ENCODE results near the gene TTC7B.

Gene TTC7B

GRCh38 chr14:90545382-90545781, 270.8 kb downstream of the TTC7B start:
- Histone ChIP-seq H3K27me3 (ENCODE audit: insufficient read depth, low read length) (peaks cover 7% of the 10 kb centered on the region), H3K27ac (ENCODE audit: low read depth, low read length, poor library complexity, severe bottlenecking) (no peak overlapping the region), H4K20me1 (ENCODE audit: insufficient read depth, low read length) (no peaks in the 10 kb centered on the region), H3F3A (ENCODE audit: insufficient read depth, low read length) (no peaks in the 10 kb centered on the region), H3K9ac (ENCODE audit: low read length) (no peak overlapping the region), H3K4me1 (ENCODE audit: insufficient read depth, low read length, severe bottlenecking) (no peaks in the 10 kb centered on the region), H3K9me2 (ENCODE audit: low read depth, low read length) (no peaks in the 10 kb centered on the region), H3K79me2 (ENCODE audit: insufficient read depth, low read length) (no peaks in the 10 kb centered on the region), H3K36me3 (ENCODE audit: insufficient read depth, low read length) (no peaks in the 10 kb centered on the region), H3K9me3 (ENCODE audit: low read length) (no peaks in the 10 kb centered on the region), H3K4me2 (ENCODE audit: low read length) (no peak overlapping the region), H3K4me3 (ENCODE audit: low read depth, low read length, poor library complexity, severe bottlenecking) (no peak overlapping the region), H2AFZ (ENCODE audit: low read length) (no peak overlapping the region)
- TF ChIP-seq CTCF (IDR thresholded peaks at IDR 0.05; ENCODE audit: low read length) = no peak
- TF ChIP-seq EZH2 (IDR thresholded peaks at IDR 0.05; ENCODE audit: borderline replicate concordance, low read length) = no peak

DNA sequence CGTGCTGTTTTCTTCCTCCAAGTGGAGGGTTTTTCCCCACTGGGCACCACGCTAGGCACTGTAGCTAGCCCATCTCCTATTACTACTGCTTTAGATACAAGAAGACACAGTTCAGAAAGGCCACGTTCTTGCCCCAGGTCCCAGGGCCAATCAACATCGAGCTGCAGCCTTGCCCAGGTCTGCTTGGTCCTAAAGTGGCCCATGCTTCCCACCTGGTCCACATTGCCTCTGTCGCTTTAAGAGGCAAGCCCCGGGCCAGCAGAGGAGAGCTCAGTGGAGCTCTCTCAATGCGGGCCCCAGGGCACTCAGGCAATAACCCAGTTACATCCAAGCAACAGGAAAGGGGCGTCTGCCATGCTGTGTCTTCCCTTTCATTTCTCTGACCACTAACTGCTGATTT, 271.3 kb downstream of the TTC7B start:
- Histone ChIP-seq H3K9me3 (ENCODE audit: low read length) (no peaks in the 10 kb centered on the region), H3K4me2 (ENCODE audit: low read length) (no peak overlapping the region), H3K36me3 (ENCODE audit: insufficient read depth, low read length) (no peaks in the 10 kb centered on the region), H4K20me1 (ENCODE audit: insufficient read depth, low read length) (no peaks in the 10 kb centered on the region), H3K9ac (ENCODE audit: low read length) (no peak overlapping the region), H2AFZ (ENCODE audit: low read length) (no peak overlapping the region), H3K79me2 (ENCODE audit: insufficient read depth, low read length) (no peaks in the 10 kb centered on the region), H3F3A (ENCODE audit: insufficient read depth, low read length) (no peaks in the 10 kb centered on the region), H3K4me1 (ENCODE audit: insufficient read depth, low read length, severe bottlenecking) (no peaks in the 10 kb centered on the region), H3K9me2 (ENCODE audit: low read depth, low read length) (no peaks in the 10 kb centered on the region), H3K27me3 (ENCODE audit: insufficient read depth, low read length) (peaks cover 7% of the 10 kb centered on the region), H3K27ac (ENCODE audit: low read depth, low read length, poor library complexity, severe bottlenecking) (no peak overlapping the region), H3K4me3 (ENCODE audit: low read depth, low read length, poor library complexity, severe bottlenecking) (no peak overlapping the region)
- TF ChIP-seq EZH2 (IDR thresholded peaks at IDR 0.05; ENCODE audit: borderline replicate concordance, low read length) = no peak

DNA sequence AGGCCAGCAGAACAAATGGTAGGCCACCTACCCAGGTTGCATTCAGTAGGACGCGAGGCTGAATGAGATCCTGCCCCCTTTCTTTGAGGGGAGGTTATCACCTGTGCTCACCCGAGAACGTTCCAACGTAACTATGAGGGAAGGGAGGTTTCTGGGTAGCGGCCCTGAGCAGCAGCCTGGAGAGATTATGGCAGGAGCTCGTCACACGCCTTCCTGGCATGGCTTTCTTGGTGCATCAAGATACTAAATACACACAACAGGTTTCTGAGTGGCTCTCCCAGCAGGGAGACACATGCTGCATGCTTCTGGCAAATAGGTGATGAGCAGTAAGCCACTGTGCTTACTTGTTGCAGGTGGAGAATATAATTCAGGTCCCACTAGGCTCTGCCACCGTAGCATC, 271.7 kb downstream of the TTC7B start:
- TF ChIP-seq CTCF (IDR thresholded peaks at IDR 0.05; ENCODE audit: low read length) = no peak
- TF ChIP-seq EZH2 (IDR thresholded peaks at IDR 0.05; ENCODE audit: borderline replicate concordance, low read length) = no peak
- peaks cover 7% of the 10 kb centered on the region for H3K27me3 ChIP-seq (ENCODE audit: insufficient read depth, low read length)
- no peak overlapping the region for H3K9ac ChIP-seq (ENCODE audit: low read length)
- H4K20me1 ChIP-seq (ENCODE audit: insufficient read depth, low read length) = no peaks in the 10 kb centered on the region
- no peaks in the 10 kb centered on the region for H3F3A ChIP-seq (ENCODE audit: insufficient read depth, low read length)
- no peak overlapping the region for H3K27ac ChIP-seq (ENCODE audit: low read depth, low read length, poor library complexity, severe bottlenecking)
- no peak overlapping the region for H3K4me3 ChIP-seq (ENCODE audit: low read depth, low read length, poor library complexity, severe bottlenecking)
- no peaks in the 10 kb centered on the region for H3K79me2 ChIP-seq (ENCODE audit: insufficient read depth, low read length)
- no peaks in the 10 kb centered on the region for H3K9me2 ChIP-seq (ENCODE audit: low read depth, low read length)
- H3K4me1 ChIP-seq (ENCODE audit: insufficient read depth, low read length, severe bottlenecking) = no peaks in the 10 kb centered on the region
- H3K4me2 ChIP-seq (ENCODE audit: low read length) = no peak overlapping the region
- no peaks in the 10 kb centered on the region for H3K36me3 ChIP-seq (ENCODE audit: insufficient read depth, low read length)
- no peak overlapping the region for H2AFZ ChIP-seq (ENCODE audit: low read length)
- H3K9me3 ChIP-seq (ENCODE audit: low read length) = no peaks in the 10 kb centered on the region

- no peaks in the 10 kb centered on the region for H3K4me1 ChIP-seq (ENCODE audit: insufficient read depth, low read length, severe bottlenecking)
- no peaks in the 10 kb centered on the region for H4K20me1 ChIP-seq (ENCODE audit: insufficient read depth, low read length)
- H3K27ac ChIP-seq (ENCODE audit: low read depth, low read length, poor library complexity, severe bottlenecking) = no peak overlapping the region
- no peak overlapping the region for H2AFZ ChIP-seq (ENCODE audit: low read length)
- no peak overlapping the region for H3K4me2 ChIP-seq (ENCODE audit: low read length)
- no peaks in the 10 kb centered on the region for H3K9me3 ChIP-seq (ENCODE audit: low read length)
- no peak overlapping the region for H3K4me3 ChIP-seq (ENCODE audit: low read depth, low read length, poor library complexity, severe bottlenecking)
- no peak for TF ChIP-seq EZH2 (IDR thresholded peaks at IDR 0.05; ENCODE audit: borderline replicate concordance, low read length)
- TF ChIP-seq CTCF (IDR thresholded peaks at IDR 0.05; ENCODE audit: low read length) = no peak
- no peaks in the 10 kb centered on the region for H3K36me3 ChIP-seq (ENCODE audit: insufficient read depth, low read length)
- peaks cover 7% of the 10 kb centered on the region for H3K27me3 ChIP-seq (ENCODE audit: insufficient read depth, low read length)
- no peaks in the 10 kb centered on the region for H3K9me2 ChIP-seq (ENCODE audit: low read depth, low read length)
- H3K79me2 ChIP-seq (ENCODE audit: insufficient read depth, low read length) = no peaks in the 10 kb centered on the region
- H3K9ac ChIP-seq (ENCODE audit: low read length) = no peak overlapping the region
- no peaks in the 10 kb centered on the region for H3F3A ChIP-seq (ENCODE audit: insufficient read depth, low read length)
Measured at GRCh38 chr14:90543876-90544275, 272.4 kb downstream of the TTC7B start.
